Cardiac septum (tissue), 1 donor: Measurements from ENCODE around the gene PCDHB13. TPM values are rescaled to one million over a fixed set of nuclear protein-coding genes. Genes with fewer than 3 reads are reported as not detected.
"Not testable (repeated sequence)": the region's sequence is repeated elsewhere in the genome, so short reads cannot be mapped to it uniquely, and the experiment has no call there.

Source experiments
- DNase-seq: peaks from one replicate; pipeline ENCODE4 v3.0.0-alpha.2; 2020; ENCODE audit warnings: low spot score
- intact Hi-C: fragments of 100-400 bp; cut with DNase I; formaldehyde crosslinking; loops from one replicate; pipeline ENCODE4 v1.14.0; 2022
- long read RNA-seq: library from polyadenylated mRNA; unstranded; transcript quantifications from one replicate; pipeline ENCODE4 v2.0.0, GENCODE V29; 2021
- total RNA-seq: library from RNA; stranded (reverse); fragmentation: NEBNext Ultra II Directional; extraction: Animal tissue kit (Norgen Biotek cat#: 25700); gene quantifications from one replicate; pipeline ENCODE4 v1.2.1, GENCODE V29; 2021
- donor health status: DM: no; HTN: no; CAD: no.

The PCDHB13 gene
- 4.8 TPM for total RNA-seq
- long read RNA-seq, full-length matches to known transcripts, result 5 of 5 reads
- long read RNA-seq, partial matches to known transcripts, result 0 of 5 reads
- long read RNA-seq, other reads (novel, unspliced or antisense), result 0 of 5 reads

DNA sequence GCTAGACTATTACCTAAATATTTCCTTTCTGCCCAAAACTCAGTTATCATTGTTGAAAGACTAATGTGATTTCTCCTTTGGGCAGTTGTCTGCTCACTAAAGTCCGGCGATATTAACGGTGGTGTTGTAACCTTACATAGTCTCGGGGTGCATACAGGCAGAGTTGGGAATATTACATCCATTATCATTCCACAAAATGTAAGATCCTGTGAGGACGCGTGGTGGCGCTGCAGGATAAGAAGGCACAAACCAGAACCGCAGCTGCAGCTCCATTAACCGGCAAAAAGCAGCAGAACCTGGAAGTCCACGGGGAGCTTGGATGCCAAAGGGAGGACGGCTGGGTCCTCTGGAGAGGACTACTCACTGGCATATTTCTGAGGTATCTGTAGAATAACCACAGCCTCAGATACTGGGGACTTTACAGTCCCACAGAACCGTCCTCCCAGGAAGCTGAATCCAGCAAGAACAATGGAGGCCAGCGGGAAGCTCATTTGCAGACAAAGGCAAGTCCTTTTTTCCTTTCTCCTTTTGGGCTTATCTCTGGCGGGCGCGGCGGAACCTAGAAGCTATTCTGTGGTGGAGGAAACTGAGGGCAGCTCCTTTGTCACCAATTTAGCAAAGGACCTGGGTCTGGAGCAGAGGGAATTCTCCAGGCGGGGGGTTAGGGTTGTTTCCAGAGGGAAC is at the start of gene PCDHB13:
PCDHB13 (plus strand) TSS at position 264 of the 684 bp plus-strand sequence; CDS start at position 469, 205 bp downstream.
- DNase-seq, intact Hi-C loops: not testable (repeated sequence)

DNA sequence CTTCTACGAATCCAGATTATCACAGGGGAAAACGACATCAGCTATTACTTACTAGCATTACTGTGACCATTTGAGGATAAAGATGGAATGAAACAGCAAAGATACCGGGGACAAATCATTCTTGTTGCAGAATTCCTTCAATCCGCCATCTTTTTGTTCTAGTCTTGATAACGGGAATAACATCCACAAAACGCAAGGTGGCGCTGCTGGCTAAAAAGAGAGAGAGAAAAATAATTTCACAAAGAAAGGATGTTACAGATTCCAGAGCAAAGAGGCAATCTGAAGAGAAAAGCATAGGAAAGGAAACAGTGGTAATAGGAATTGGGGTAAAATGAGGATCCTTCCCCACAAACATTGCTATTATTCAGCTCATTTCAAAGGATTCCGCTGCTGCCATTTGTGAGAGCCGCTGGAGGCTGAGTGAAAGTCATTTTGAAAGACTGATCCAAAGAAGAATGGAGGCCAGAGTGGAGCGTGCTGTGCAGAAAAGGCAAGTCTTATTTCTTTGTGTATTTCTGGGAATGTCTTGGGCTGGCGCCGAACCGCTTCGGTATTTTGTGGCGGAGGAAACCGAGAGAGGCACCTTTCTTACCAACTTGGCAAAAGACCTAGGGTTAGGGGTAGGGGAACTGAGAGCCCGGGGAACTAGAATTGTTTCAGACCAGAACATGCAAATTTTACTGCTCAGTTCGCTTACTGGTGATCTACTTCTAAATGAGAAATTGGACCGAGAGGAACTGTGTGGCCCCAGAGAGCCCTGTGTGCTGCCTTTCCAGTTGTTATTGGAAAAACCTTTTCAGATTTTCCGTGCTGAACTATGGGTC is 41.1 kb upstream of the PCDHB13 start, which contains the start of gene PCDHB7:
PCDHB7 (plus strand) TSS at position 264 of the 824 bp plus-strand sequence; CDS start at position 456, 192 bp downstream.
- intact Hi-C loops, result no loop called here
- no peak for DNase-seq

DNA sequence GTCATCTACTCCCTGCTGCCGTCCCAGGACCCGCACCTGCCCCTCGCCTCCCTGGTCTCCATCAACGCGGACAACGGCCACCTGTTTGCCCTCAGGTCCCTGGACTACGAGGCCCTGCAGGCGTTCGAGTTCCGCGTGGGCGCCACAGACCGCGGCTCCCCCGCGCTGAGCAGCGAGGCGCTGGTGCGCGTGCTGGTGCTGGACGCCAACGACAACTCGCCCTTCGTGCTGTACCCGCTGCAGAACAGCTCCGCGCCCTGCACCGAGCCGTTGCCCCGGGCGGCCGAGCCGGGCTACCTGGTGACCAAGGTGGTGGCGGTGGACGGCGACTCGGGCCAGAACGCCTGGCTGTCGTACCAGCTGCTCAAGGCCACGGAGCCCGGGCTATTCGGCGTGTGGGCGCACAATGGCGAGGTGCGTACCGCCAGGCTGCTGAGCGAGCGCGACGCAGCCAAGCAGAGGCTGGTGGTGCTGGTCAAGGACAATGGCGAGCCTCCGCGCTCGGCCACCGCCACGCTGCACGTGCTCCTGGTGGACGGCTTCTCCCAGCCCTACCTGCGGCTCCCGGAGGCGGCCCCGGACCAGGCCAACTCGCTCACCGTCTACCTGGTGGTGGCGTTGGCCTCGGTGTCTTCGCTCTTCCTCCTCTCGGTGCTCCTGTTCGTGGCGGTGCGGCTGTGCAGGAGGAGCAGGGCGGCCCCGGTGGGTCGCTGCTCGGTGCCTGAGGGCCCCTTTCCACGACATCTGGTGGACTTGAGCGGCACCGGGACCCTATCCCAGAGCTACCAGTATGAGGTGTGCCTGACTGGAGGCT is 39.2 kb upstream of the PCDHB13 start:
- DNase-seq, intact Hi-C loops: not testable (repeated sequence)

DNA sequence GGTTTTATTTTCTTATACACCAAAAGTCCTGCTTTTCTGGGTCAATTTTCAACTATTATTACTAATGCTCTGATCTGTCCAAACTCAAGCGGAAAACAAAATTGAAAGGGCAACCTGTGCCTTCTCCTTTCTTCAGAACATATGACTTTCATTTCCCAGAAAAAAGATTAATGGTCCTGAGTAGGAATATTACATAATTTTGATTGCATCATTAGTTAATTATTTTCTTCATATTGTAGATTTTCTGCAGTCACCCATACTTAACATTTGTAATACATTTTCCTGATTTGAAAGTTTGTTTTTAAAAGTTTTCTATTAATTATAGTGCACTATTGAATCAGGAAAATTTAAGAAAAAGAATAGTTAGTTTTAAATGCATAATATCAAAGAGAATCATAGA is 37.8 kb upstream of the PCDHB13 start:
- intact Hi-C loops, result no loop called here
- DNase-seq, result no peak

DNA sequence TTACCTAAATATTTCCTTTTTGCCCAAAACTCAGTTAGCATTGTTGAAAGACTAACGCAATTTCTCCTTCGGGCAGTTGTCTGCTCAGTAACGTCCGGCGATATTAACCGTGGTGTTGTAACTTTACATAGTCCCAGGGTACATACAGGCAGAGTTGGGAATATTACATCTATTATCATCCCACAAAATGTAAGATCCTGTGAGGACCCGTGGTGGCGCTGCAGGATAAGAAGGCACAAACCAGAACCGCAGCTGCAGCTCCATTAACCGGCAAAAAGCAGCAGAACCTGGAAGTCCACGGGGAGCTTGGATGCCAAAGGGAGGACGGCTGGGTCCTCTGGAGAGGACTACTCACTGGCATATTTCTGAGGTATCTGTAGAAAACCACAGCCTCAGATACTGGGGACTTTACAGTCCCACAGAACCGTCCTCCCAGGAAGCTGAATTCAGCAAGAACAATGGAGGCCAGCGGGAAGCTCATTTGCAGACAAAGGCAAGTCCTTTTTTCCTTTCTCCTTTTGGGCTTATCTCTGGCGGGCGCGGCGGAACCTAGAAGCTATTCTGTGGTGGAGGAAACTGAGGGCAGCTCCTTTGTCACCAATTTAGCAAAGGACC is 36.0 kb upstream of the PCDHB13 start, which contains the start of gene PCDHB8:
PCDHB8 (plus strand) TSS at position 214 of the 615 bp plus-strand sequence; CDS start at position 459, 245 bp downstream.
- DNase-seq, intact Hi-C loops: not testable (repeated sequence)

DNA sequence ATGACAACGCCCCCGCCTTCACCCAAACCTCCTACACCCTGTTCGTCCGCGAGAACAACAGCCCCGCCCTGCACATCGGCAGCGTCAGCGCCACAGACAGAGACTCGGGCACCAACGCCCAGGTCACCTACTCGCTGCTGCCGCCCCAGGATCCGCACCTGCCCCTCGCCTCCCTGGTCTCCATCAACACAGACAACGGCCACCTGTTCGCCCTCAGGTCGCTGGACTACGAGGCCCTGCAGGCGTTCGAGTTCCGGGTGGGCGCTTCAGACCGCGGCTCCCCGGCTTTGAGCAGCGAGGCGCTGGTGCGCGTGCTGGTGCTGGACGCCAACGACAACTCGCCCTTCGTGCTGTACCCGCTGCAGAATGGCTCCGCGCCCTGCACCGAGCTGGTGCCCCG is 34.3 kb upstream of the PCDHB13 start:
- intact Hi-C loops, DNase-seq: not testable (repeated sequence)

DNA sequence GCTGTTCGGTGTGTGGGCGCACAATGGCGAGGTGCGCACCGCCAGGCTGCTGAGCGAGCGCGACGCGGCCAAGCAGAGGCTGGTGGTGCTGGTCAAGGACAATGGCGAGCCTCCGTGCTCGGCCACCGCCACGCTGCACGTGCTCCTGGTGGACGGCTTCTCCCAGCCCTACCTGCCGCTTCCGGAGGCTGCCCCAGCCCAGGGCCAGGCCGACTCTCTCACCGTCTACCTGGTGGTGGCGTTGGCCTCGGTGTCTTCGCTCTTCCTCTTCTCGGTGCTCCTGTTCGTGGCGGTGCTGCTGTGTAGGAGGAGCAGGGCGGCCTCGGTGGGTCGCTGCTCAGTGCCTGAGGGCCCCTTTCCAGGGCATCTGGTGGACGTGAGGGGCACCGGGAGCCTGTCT is 33.8 kb upstream of the PCDHB13 start:
- DNase-seq, intact Hi-C loops: not testable (repeated sequence)

DNA sequence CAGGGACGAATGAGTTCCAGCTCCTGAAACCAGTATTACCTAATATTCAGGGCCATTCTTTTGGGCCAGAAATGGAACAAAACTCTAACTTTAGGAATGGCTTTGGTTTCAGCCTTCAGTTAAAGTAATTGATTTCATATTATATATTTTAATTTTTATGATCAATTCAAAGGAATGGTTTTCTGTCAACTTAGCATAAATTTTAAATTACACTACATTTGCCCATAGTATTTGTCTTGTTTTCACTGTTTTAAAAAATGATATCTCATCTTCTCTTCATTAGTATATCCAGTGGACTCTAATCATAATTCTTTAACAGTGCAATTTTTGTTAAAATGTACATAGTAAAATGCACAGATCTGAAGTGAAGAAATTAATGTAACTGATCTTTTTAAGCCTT is 33.4 kb upstream of the PCDHB13 start:
- DNase-seq, result no peak
- intact Hi-C loops, result no loop called here

DNA sequence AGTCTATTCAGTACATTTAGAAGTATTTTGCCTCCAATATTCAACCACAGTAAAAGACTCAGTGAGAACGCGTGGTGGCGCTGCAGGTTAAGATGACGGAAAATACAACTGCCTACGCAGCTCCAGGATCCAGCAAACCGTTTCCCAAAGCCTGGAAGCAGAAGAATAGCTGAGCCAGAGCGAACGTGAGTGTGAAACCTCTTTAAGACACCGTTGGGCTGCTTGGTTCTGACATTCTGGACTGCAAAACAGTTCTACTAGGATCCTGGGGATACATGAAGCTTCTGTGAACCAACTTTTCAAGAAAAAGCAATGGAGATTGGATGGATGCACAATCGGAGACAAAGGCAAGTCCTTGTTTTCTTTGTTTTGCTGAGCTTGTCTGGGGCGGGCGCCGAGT is 31.5 kb upstream of the PCDHB13 start, which contains the start of gene PCDHB16:
PCDHB16 (plus strand) TSS at position 140 of the 400 bp plus-strand sequence; CDS start at position 313, 173 bp downstream.
- intact Hi-C loops, result no loop called here
- no peak for DNase-seq

DNA sequence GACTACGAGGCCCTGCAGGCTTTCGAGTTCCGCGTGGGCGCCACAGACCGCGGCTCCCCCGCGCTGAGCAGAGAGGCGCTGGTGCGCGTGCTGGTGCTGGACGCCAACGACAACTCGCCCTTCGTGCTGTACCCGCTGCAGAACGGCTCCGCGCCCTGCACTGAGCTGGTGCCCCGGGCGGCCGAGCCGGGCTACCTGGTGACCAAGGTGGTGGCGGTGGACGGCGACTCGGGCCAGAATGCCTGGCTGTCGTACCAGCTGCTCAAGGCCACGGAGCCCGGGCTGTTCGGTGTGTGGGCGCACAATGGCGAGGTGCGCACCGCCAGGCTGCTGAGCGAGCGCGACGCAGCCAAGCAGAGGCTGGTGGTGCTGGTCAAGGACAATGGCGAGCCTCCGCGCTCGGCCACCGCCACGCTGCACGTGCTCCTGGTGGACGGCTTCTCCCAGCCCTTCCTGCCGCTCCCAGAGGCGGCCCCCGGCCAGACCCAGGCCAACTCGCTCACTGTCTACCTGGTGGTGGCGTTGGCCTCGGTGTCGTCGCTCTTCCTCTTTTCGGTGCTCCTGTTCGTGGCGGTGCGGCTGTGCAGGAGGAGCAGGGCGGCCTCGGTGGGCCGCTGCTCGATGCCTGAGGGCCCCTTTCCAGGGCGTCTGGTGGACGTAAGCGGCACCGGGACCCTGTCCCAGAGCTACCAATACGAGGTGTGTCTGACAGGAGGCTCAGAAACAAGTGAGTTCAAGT is 29.4 kb upstream of the PCDHB13 start:
- intact Hi-C loops, DNase-seq: not testable (repeated sequence)

DNA sequence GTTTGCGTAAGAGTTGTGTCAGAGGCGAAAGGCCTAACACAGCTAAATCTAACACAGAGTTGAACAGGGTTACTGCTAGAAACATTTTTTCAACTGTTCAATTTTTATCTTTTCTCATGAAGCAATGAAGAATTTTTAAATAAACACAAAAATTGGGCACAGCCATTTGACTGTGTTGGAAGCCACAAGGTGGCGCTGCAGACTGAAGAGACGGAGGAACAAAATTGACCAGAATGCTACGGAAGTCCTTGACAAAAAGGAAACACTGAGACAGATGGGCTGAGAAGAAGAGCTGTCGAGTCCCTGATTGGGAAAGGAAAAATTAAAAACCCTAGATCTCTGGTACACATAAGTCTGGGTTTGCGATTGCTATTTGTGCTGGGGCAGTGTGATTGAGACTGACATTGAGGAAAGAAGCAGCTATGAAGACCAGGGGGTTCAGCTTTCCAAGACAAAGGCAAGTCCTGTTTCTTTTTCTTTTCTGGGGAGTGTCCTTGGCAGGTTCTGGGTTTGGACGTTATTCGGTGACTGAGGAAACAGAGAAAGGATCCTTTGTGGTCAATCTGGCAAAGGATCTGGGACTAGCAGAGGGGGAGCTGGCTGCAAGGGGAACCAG is 26.7 kb upstream of the PCDHB13 start, which contains the start of gene PCDHB9:
PCDHB9 (plus strand) TSS at position 265 of the 616 bp plus-strand sequence; CDS start at position 423, 158 bp downstream.
- no peak for DNase-seq
- intact Hi-C loops, result no loop called here

DNA sequence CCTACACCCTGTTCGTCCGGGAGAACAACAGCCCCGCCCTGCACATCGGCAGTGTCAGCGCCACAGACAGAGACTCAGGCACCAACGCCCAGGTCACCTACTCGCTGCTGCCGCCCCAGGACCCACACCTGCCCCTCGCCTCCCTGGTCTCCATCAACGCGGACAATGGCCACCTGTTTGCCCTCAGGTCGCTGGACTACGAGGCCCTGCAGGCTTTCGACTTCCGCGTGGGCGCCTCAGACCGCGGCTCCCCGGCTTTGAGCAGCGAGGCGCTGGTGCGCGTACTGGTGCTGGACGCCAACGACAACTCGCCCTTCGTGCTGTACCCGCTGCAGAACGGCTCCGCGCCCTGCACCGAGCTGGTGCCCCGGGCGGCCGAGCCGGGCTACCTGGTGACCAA is 25.0 kb upstream of the PCDHB13 start:
- intact Hi-C loops, DNase-seq: not testable (repeated sequence)

DNA sequence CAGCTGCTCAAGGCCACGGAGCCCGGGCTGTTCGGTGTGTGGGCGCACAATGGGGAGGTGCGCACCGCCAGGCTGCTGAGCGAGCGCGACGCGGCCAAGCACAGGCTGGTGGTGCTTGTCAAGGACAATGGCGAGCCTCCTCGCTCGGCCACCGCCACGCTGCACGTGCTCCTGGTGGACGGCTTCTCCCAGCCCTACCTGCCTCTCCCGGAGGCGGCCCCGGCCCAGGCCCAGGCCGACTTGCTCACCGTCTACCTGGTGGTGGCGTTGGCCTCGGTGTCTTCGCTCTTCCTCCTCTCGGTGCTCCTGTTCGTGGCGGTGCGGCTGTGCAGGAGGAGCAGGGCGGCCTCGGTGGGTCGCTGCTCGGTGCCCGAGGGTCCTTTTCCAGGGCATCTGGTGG is 24.6 kb upstream of the PCDHB13 start:
- intact Hi-C loops, result not testable (repeated sequence)

DNA sequence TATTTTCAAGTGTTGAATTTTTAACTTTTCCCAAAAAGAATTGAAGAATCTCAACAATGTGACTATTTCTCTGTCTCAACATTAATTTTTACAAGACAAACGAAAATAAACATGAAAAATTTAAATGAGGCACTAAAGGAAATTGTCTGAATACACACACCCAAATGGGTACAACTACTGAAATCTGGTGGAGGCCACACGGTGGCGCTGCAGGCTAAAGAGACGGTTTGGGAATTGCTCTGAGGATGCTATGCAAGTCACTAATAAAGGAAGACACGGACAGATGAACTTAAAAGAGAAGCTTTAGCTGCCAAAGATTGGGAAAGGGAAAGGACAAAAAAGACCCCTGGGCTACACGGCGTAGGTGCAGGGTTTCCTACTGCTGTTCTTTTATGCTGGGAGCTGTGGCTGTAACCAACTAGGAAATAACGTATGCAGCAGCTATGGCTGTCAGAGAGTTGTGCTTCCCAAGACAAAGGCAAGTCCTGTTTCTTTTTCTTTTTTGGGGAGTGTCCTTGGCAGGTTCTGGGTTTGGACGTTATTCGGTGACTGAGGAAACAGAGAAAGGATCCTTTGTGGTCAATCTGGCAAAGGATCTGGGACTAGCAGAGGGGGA is 21.5 kb upstream of the PCDHB13 start, which contains the start of gene PCDHB10:
PCDHB10 (plus strand) TSS at position 244 of the 616 bp plus-strand sequence; CDS start at position 444, 200 bp downstream.
- intact Hi-C loops, result no loop called here
- DNase-seq, result no peak

More for the DNA sequence above, 24.6 kb upstream of the PCDHB13 start:
- DNase-seq, result not testable (repeated sequence)

DNA sequence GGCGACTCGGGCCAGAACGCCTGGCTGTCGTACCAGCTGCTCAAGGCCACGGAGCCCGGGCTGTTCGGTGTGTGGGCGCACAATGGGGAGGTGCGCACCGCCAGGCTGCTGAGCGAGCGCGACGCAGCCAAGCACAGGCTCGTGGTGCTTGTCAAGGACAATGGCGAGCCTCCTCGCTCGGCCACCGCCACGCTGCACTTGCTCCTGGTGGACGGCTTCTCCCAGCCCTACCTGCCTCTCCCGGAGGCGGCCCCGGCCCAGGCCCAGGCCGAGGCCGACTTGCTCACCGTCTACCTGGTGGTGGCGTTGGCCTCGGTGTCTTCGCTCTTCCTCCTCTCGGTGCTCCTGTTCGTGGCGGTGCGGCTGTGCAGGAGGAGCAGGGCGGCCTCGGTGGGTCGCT is 19.4 kb upstream of the PCDHB13 start:
- DNase-seq, intact Hi-C loops: not testable (repeated sequence)

DNA sequence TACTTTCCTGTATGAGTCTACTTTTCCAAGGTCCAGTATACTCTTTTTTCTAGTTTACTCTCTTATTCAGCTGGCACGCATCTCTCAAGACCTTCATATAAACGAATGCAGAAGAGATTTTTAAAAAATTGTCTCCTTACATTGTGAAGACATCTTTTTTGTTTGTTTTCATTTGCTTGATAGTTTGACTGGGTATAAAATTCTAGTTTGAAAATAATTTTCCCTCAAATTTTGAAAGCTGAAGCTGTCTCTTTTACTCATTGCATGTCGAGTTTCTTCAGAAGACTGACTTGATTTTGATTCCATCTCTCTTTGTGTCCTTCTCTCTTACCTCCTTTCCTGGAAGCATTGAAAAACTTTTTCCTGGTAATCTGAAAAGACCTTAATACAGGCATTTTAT is 17.4 kb upstream of the PCDHB13 start:
- no peak for DNase-seq
- intact Hi-C loops, result no loop called here
